ENCODE data around the gene MED15. TPM values are rescaled to one million over a fixed set of nuclear protein-coding genes. Genes with fewer than 3 reads are reported as not detected.

Gene MED15
- total RNA-seq, 1 donor from 2014 or later = 11.4 TPM

DNA sequence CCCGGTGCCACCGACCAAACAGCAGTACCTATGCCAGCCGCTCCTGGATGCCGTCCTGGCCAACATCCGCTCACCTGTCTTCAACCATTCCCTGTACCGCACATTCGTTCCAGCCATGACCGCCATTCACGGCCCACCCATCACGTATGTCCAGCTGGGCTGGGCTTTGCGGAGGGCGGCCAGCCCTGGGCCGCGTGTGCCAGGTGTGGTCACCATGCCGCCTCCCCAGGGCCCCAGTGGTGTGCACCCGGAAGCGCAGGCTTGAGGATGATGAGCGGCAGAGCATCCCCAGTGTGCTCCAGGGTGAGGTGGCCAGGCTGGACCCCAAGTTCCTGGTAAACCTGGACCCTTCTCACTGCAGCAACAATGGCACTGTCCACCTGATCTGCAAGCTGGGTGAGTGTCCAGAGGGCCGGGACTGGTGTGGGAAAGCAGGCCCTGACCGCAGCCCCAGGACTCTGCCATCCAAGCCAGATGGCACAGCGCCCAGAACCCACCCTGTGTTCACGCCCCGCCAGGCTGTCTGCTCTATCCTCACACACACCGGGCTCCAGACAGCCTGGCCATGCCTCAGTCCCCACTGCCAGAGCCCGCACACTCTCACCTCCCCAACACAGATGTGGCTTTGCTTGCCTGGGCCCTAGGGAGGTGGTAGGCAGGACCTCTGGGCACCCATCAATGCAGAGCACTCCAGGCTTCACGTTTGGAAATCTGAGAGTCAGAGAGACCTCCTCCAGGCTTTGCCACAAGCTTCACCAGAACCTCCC, 77.6 kb downstream of the MED15 start:
- Mint-ChIP-seq H3K4me1 (peaks cover 5% of the 10 kb centered on the region), H3K27me3 (ENCODE audit: insufficient read depth, low read depth) (peaks cover 3% of the 10 kb centered on the region), H3K36me3 (no peaks in the 10 kb centered on the region), H3K27ac (no peak overlapping the region), H3K4me3 (no peak overlapping the region), H3K9me3 (no peaks in the 10 kb centered on the region)
- Histone ChIP-seq H4K20me1 (ENCODE audit: low read depth) (no peaks in the 10 kb centered on the region), H3K4me2 (no peak overlapping the region), H3K36me3 (no peaks in the 10 kb centered on the region), H2AFZ (replicated peaks) (no peak overlapping the region), H3K9ac (no peak overlapping the region), H3K79me2 (ENCODE audit: low read depth) (no peaks in the 10 kb centered on the region), H3K9me3 (ENCODE audit: low read depth) (no peaks in the 10 kb centered on the region), H3K4me1 (no peaks in the 10 kb centered on the region), H3K27ac (no peak overlapping the region), H3F3A (ENCODE audit: low read depth) (no peaks in the 10 kb centered on the region), H3K27me3 (no peaks in the 10 kb centered on the region), H3K4me3 (no peak overlapping the region)
- TF ChIP-seq EZH2phosphoT487 (IDR thresholded peaks at IDR 0.05) (no peak), EZH2 (IDR thresholded peaks at IDR 0.05) (no peak)
- TF ChIP-seq, protein P1, sequence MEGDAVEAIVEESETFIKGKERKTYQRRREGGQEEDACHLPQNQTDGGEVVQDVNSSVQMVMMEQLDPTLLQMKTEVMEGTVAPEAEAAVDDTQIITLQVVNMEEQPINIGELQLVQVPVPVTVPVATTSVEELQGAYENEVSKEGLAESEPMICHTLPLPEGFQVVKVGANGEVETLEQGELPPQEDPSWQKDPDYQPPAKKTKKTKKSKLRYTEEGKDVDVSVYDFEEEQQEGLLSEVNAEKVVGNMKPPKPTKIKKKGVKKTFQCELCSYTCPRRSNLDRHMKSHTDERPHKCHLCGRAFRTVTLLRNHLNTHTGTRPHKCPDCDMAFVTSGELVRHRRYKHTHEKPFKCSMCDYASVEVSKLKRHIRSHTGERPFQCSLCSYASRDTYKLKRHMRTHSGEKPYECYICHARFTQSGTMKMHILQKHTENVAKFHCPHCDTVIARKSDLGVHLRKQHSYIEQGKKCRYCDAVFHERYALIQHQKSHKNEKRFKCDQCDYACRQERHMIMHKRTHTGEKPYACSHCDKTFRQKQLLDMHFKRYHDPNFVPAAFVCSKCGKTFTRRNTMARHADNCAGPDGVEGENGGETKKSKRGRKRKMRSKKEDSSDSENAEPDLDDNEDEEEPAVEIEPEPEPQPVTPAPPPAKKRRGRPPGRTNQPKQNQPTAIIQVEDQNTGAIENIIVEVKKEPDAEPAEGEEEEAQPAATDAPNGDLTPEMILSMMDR (IDR thresholded peaks at IDR 0.05) = no peak
- DNase-seq (ENCODE audit: low spot score) = no peak

DNA sequence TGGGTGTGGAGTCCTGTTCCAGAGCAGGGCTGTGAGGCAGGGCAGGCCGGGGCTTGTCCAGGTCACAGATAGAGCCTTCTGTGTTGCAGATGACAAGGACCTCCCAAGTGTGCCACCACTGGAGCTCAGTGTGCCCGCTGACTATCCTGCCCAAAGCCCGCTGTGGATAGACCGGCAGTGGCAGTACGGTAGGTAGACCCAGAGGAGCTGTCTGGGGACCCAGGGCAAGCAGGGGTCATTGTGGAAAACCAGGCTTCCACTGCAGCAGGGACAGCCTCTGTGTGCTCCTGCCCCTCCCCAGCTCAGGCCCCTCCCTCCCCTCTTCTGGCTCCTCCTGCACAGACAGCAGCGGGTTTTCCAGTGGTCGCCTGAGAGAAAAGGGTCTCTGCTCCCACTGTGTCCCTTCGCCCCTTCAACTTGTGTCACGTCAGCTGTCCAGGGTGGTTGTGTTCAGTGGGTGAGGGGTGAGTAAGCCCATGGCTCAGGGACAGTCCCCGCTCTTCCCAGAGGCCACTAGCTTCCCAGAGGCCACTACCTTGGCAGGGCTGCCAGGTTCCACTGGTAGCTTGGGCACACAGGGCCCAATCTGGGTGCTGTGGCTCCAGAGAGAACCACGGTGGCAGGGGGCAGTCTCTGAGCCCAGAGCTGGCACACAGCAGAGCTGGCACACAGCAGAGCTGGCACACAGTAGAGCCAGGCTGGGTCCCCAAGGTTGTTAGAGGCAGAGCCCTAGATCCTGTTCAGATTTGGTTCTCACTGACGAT, 78.4 kb downstream of the MED15 start:
- Histone ChIP-seq H3K4me2 (no peak overlapping the region), H3K27ac (no peak overlapping the region), H4K20me1 (ENCODE audit: low read depth) (no peaks in the 10 kb centered on the region), H3K4me3 (no peak overlapping the region), H3K9ac (no peak overlapping the region), H3K36me3 (no peaks in the 10 kb centered on the region), H3K27me3 (no peaks in the 10 kb centered on the region), H3K9me3 (ENCODE audit: low read depth) (no peaks in the 10 kb centered on the region), H3K79me2 (ENCODE audit: low read depth) (no peaks in the 10 kb centered on the region), H3F3A (ENCODE audit: low read depth) (no peaks in the 10 kb centered on the region), H3K4me1 (no peaks in the 10 kb centered on the region), H2AFZ (replicated peaks) (no peak overlapping the region)
- H3K4me3 Mint-ChIP-seq = no peak overlapping the region
- H3K4me1 Mint-ChIP-seq = no peaks in the 10 kb centered on the region
- DNase-seq (ENCODE audit: low spot score) = no peak
- TF ChIP-seq EZH2 (IDR thresholded peaks at IDR 0.05) (no peak), EZH2phosphoT487 (IDR thresholded peaks at IDR 0.05) (no peak)
- TF ChIP-seq, protein P1 (IDR thresholded peaks at IDR 0.05) = no peak
- H3K36me3 Mint-ChIP-seq = no peaks in the 10 kb centered on the region
- H3K9me3 Mint-ChIP-seq = no peaks in the 10 kb centered on the region
- no peak overlapping the region for H3K27ac Mint-ChIP-seq
- no peaks in the 10 kb centered on the region for H3K27me3 Mint-ChIP-seq (ENCODE audit: insufficient read depth, low read depth)

DNA sequence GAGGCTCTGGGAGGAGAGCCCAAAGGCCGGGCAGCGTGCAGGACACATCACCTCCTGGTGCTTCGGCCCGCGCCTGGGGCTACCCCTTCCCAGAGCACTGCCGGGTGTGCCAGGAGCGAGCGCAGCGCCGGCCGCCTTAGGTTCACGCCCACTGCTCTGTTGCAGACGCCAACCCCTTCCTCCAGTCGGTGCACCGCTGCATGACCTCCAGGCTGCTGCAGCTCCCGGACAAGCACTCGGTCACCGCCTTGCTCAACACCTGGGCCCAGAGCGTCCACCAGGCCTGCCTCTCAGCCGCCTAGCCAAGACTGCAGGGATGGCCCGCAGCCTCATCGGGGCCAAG, 79.0 kb downstream of the MED15 start:
- Histone ChIP-seq H4K20me1 (ENCODE audit: low read depth) (no peaks in the 10 kb centered on the region), H3K27ac (no peak overlapping the region), H3K4me3 (no peak overlapping the region), H3K9me3 (ENCODE audit: low read depth) (no peaks in the 10 kb centered on the region), H3K36me3 (no peaks in the 10 kb centered on the region), H3K27me3 (no peaks in the 10 kb centered on the region), H2AFZ (replicated peaks) (no peak overlapping the region), H3K9ac (no peak overlapping the region), H3K4me2 (no peak overlapping the region), H3F3A (ENCODE audit: low read depth) (no peaks in the 10 kb centered on the region), H3K79me2 (ENCODE audit: low read depth) (no peaks in the 10 kb centered on the region), H3K4me1 (no peaks in the 10 kb centered on the region)
- Mint-ChIP-seq H3K36me3 (no peaks in the 10 kb centered on the region), H3K9me3 (no peaks in the 10 kb centered on the region), H3K27ac (no peak overlapping the region), H3K4me3 (no peak overlapping the region), H3K27me3 (ENCODE audit: insufficient read depth, low read depth) (peaks cover 4% of the 10 kb centered on the region), H3K4me1 (no peaks in the 10 kb centered on the region)
- DNase-seq (ENCODE audit: low spot score) = no peak
- TF ChIP-seq EZH2phosphoT487 (IDR thresholded peaks at IDR 0.05) (no peak), EZH2 (IDR thresholded peaks at IDR 0.05) (no peak)
- TF ChIP-seq, protein P1 (IDR thresholded peaks at IDR 0.05) = no peak

All from neural progenitor cell (in vitro differentiated cells).